Urothelium cell line (cell line): ENCODE data around the gene MYO9A.
"Not testable (repeated sequence)": the region's sequence is repeated elsewhere in the genome, so short reads cannot be mapped to it uniquely, and the experiment has no call there.

ENCODE experiments used
- DNase-seq: peaks from one replicate; pipeline ENCODE4 v3.0.0; 2011; ENCODE audit warnings: low spot score, mixed read lengths
- FAIRE-seq: peaks from 2 replicates; lab custom pipeline; 2011; peaks lifted over from hg19 to GRCh38; lab: Jason Lieb, UNC

The MYO9A gene

DNA sequence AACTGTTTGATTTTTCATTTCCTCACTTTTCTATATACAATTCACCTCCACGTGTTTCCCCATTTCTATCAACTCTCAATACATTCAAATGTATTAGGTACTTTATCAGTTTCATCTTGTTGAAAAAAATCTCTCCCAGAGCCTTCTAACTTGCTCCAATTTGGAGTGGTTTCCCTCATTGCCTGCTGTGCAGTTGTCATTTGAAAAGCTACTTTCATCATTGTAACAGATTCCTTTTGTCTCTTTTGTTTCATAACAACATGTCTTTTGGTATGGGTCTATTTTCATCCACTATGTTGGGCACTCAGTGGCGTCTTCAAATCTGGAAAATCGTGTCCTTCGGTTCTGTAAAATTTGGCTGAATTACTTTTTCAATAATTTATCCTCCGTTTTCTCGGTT lies 232.6 kb downstream of the MYO9A start:
- DNase-seq, result no peak
- FAIRE-seq, result no peak

DNA sequence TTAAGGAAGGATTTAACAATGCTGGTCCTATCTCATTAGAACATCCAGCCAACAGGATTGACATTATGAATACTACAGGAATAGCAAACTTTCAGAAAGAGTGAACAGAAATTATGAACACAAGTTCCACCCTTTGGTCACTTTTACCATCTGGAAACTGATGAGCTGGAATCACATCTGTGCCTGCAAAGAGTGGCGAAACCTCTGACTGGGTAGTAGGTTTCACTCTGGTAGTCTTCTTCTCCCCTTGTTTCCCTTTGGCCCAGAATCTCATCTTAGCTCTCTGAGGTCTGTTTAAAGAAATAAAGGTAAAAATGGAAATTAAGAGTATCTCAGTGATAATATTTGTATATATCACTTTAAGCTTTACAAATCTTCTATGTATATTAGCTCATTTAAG lies 234.5 kb downstream of the MYO9A start:
- FAIRE-seq (no peak), DNase-seq (no peak)

DNA sequence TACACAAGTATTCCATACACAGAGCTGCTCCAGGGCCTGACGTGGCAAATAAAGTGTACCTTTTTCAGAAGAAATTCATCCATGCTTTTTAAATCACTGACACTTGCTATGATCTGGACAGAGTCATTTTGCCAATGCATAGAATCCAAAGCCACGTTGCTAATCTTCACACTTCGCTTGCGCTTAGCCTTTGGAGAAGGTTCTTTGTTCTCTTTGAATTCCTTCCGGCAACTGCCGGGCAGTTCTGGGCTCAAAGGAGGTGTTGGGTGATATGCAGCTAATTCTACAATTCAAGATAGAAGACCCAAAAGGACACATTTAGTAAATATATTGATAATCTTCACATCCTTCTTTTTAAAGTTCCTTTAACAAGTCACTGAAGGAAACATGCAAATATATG lies 237.7 kb downstream of the MYO9A start:
- DNase-seq (no peak), FAIRE-seq (no peak)

DNA sequence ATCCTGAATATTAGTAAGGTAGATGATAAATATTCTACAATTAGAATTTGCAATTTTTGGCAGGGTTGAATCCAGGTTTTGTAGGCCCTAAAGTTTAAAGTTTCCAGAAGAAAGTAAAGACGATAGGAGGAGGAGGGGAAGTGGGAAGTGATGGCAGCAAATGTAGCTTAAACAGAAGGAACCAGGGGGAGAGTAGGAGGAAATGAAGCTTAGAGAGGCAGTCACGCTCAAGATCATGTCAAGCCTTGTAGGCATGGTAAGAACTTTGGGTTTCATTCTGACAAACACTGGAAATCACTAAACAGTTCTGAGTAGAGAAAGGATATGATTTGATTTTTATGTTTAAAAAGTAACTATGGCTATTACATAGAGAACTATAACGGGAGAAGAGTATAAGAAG lies 243.7 kb downstream of the MYO9A start:
- DNase-seq, result no peak
- FAIRE-seq, result no peak

DNA sequence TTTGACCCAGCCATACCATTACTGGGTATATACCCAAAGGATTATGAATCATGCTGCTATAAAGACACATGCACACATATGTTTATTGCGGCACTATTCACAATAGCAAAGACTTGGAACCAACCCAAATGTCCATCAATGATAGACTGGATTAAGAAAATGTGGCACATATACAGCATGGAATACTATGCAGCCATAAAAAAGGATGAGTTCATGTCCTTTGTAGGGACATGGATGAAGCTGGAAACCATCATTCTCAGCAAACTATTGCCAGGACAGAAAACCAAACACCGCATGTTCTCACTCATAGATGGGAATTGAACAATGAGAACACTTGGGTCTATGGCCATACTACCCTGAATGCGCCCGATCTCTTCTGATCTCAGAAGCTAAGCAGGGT lies 259.7 kb downstream of the MYO9A start:
- FAIRE-seq, DNase-seq: not testable (repeated sequence)

DNA sequence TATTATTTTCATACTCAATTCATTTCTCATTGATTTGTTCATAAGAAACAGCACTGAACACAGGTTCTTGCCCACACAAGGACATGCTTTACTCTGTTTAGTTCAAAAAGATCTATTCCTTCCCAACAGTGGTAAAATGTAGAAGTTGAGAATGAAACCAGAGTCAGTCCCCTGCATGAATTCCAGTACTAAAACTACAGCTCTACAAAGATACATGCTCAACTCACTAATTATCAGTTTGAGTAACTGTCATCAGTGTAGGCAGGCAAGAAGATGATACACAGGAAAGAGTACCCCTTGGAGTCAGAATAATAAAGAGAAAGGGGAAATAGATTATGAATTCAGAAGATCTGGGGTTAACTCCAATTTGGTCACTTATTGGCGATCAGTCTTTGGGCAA lies 264.4 kb downstream of the MYO9A start:
- FAIRE-seq (no peak), DNase-seq (no peak)

DNA sequence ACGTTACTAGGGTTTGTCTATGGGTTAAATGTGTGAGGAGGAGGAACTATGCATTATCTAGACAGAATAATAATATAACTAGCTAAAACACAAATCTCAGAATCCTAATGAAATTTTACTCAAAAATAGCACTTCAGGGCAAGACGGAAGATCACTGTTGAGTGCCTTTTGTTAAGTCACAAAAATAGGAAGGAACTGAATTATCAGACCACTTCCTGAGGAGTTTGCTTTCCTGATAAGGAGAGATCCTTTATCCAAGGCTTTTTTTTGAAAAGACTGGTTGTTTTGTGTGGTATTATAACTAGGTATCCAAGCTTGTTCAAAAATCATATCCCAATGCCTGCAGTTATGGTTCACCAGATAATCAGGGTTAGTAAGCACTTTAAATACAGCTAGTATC lies 273.0 kb downstream of the MYO9A start:
- no peak for DNase-seq
- no peak for FAIRE-seq

DNA sequence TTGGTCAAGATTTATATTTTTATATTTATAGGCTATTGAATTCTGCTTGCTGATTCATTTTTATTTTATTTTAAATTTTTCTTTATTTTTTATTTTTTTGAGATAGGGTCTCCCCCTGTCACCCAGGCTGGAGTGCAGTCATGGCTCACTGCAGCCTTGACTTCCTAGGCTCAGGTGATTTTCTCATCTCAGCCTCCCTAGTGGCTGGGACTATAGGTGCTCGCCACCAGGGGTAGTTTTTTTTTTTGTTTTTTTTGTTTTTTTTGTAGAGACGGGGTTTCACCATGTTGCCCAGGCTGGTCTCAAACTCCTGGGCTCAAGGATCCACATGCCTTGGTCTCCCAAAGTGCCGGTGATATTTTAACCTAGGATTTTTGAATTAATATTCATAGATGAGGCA lies 276.4 kb downstream of the MYO9A start:
- DNase-seq (no peak), FAIRE-seq (no peak)

DNA sequence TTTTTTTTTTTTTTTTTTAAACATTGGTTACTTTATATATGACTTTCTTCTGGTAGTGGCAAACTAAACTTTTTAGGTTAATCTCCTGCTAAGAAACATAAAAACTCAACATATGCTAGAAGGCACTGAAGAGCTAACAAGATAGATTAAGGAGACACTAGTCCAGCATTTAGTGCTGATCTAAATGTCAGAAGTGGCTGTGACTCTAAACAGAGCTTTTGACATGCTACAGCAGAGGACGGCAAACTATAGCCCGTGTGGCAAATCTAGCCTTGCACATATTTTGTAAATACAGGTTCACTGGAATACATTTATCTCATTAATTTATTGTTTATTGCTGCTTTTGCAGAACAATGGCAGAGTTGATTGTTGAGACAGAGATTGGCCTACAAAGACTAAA lies 287.0 kb downstream of the MYO9A start:
- FAIRE-seq, result no peak
- no peak for DNase-seq

DNA sequence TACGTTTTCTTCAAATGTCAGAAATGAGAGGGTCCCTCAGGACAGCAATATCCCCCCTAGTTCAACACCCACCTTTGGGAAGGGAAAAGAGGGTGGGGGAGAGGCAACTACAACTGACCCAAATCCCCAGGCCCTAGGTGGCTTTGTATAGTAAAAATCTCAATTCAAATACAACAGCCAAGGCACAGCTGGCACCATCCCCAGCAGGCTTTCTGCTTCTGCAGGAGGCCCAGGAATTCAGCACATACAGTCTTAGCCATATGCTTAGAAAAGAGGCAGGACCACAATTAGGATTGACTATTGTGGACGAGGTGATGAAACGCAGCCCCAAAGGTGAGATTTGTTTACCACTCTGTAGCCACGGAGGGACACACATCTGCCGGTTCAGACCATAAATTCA lies 291.8 kb downstream of the MYO9A start:
- DNase-seq (no peak), FAIRE-seq (no peak)

DNA sequence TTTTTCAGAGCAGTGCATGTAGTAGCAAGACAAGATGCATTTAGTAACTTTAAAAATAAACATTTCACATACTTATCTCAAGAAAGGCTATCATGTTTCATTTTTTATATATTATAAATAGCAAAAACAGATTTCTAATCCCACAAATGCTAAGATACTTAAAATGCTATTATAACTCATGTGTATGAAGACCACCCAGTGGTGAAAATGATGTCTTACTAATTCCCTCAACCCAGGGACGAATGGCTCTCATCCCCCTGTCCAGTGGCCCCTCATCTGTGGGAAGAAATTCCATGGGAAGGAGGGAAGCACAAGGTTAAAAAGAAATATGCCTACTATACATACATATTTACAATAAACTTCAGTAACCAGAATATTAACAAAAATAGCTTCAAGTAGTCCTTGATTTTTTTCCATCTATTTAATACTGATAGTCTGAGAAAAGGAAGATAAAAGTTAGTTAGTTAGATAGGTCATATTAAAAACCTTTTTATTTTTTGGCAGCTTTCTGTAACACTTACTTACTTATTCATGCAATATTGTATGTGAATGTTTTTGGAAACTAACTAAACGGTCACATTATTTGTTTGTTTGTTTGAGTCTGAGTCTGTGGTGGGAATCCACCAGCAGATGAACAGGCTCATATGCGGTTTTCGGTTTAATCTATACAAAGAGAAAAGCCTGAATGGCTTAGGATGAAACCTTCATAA lies 292.8 kb downstream of the MYO9A start:
- no peak for FAIRE-seq

DNA sequence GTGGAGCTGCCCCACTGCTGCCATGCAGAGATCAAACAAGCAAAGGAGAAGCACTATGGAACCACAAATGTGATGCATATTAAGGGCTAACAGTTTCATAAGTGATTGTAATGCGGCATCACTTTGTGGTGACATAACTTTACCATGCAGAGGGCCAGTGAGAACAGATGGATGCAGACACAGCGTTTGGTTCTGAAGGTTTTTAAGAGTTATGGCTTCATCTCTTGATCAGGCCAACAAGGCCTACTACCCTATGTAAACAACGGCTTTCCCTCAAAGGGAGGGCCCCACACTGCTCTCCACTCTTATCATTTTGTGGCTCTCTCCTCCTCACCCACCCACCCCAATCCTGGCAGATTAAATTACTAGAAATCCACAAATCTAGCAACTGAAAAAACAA lies 294.1 kb downstream of the MYO9A start:
- DNase-seq (no peak), FAIRE-seq (no peak)

More for the DNA sequence above, 292.8 kb downstream of the MYO9A start:
- no peak for DNase-seq

DNA sequence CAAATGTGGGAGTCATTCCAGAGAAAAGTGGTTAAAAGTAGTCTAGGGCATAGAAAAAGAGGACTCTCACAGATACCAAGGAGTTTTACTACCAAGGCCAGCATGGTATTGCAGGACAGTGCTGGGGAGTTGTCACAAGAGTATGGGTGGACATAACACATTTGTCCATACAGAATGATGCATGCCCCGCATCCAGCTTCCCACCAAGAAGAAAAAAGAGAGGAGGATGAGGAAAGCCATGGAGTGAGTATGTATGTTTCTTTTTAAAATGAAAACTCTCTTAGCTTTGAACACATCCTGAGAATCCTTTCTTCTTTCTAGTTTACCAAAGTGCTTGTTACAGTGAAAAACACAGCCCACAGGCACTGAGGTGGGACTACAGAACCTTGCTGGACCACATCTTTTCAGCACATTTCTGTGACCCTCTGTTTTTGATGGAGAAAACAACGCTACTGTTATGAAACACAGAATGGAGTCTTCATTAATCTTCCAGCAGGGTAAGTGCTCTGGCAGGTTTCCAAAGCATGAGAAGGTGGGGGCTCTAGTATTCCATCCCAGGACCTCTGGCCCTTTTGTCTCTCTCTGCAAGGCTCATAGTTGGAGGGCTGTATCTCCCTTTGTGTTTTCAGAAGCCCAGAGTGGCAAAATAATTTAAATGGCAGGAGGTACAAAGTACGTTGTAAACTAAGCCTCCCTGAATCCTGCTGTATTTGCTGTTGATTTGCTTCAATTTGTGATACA lies 294.9 kb downstream of the MYO9A start:
- DNase-seq (no peak), FAIRE-seq (no peak)

DNA sequence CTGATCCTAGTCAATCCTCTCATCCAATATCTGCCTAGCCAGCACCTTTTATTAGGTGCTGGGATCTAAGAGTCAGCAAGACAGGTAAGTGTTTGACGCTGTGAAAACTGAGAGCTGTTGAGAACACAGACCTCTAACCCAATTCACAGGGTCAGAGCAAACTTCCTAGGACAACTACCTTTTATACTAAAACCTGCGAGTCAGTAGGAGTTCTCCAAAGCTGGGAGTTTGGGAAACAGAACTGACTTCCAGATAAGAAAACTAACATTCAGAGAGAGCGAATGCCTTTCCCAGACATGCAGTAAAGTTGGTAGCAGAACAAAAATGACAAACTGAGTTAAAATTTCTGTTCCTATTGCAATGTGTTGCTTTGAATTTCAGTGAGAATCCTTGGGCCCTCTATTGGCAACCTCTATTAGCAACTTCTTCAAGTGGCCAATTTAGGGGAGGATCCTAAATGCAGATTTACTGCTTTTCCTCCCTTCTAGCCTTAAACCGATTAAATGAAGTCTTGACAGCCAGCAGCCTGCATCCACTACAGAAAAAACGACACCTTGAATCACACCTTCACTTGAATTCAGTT lies 296.3 kb downstream of the MYO9A start:
- DNase-seq (no peak), FAIRE-seq (no peak)

DNA sequence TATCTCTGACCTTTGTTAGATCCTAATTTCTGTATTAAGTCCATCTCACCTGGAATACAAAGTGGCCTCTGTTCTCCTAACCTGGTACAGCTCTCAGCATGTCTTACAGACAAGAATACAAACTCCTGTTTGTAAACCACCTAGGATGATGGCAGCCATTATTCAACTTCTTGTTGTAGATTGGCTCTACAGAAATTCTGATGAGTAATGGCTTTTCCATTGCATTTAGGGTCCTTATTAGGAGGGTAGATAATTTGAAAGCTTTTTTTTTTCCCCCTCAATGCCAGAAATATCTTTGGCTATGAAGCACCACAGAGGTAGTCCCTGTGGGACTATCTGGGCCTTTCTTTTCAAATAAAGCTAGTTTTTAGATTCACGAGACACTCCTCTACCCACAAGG lies 297.8 kb downstream of the MYO9A start:
- DNase-seq (no peak), FAIRE-seq (no peak)

DNA sequence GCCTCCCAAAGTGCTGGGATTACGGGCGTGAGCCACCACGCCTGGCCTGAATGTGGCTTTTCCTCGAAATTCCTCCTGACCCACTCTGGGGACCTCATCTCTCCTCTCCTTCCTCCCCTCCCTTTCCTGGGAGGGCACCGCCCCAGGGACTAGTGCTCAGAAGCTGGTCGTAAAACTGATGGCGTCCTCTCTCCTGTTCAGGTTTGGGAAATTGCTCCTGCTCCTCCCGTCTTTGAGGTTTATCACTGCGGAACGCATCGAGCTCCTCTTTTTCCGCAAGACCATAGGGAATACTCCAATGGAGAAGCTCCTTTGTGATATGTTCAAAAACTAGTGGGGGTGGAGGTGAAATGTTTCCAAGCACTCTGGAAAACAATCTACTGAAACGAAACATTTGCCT lies 300.6 kb downstream of the MYO9A start:
- DNase-seq (no peak), FAIRE-seq (no peak)

DNA sequence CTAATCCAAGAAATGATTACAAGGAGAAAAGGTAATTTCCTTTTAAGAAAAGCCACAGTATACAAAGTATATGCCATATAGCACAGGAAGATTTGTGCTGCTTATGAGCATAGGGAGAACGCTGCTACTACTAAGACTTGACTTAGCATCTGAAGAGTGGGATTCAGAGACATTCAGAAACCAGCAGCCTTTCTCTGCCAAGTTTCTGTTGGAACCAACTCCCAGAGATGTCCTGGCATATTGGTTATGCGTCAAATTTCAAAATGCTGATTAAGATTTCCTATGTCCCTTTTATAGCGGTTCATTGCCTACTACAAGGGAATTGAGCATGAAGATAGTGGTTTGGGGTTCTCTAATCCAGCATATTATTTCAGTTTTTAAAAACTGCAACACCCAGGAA lies 302.6 kb downstream of the MYO9A start:
- DNase-seq, result no peak
- FAIRE-seq, result no peak

DNA sequence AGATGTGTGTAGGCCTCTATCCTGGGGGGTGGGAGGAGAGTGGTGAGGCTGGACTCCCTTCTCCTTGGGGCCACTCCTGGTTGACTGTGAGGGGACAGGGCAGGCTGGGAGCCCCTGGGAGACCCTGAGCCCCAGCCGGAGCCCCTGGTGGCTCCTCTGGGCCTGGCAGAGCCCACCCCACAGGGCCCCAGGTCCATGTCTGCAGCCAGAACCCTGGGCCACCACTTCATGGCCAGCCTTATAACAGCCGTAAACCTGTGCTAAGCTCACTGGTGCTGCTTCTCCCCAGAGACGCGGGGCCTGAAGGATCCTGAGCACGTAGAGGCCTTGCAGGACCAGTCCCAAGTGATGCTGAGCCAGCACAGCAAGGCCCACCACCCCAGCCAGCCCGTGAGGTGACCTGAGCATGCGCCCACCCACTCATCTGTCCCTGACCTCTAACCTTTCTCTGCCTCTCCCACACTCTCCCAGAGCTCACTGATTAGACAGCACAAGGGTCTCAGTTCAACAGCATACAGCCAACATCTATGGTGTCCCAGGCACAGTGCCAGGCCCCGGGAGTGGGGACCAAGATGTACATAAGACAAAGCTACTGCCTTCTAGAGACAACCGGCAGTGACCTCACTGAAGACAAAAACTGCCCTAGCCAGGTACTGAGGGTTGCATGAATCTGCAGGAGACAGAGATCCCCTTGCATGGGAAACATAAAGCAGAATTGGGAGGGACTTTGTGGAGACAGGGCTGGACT lies 304.1 kb downstream of the MYO9A start:
- no peak for DNase-seq
- no peak for FAIRE-seq

DNA sequence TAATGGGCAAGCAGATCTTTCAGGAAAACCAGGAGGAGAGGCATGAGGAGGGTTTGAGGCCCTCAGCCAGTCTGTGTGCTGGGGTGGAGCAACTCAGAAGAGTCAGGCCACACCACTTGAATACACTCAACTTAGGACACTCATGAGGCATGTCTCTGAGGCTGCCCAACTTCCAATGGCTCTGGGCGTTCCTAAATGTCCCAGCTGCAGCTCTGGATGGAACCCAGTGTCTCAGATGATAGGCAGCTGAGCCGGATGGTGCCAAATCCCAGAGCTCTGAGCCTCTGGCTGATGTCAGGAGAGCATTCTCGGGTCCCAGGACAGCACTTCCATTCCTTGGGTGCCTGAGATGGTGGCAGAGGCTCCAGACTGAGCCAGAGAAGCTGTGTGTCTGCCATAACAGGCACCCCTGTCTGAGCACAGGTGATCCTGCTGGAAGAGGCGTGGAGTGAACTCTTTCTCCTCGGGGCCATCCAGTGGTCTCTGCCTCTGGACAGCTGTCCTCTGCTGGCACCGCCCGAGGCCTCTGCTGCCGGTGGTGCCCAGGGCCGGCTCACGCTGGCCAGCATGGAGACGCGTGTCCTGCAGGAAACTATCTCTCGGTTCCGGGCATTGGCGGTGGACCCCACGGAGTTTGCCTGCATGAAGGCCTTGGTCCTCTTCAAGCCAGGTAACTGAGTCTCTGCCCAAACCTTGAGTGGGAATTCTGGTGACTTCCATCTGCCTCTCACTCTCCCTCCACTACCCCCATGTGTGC lies 304.8 kb downstream of the MYO9A start:
- FAIRE-seq (no peak), DNase-seq (no peak)

DNA sequence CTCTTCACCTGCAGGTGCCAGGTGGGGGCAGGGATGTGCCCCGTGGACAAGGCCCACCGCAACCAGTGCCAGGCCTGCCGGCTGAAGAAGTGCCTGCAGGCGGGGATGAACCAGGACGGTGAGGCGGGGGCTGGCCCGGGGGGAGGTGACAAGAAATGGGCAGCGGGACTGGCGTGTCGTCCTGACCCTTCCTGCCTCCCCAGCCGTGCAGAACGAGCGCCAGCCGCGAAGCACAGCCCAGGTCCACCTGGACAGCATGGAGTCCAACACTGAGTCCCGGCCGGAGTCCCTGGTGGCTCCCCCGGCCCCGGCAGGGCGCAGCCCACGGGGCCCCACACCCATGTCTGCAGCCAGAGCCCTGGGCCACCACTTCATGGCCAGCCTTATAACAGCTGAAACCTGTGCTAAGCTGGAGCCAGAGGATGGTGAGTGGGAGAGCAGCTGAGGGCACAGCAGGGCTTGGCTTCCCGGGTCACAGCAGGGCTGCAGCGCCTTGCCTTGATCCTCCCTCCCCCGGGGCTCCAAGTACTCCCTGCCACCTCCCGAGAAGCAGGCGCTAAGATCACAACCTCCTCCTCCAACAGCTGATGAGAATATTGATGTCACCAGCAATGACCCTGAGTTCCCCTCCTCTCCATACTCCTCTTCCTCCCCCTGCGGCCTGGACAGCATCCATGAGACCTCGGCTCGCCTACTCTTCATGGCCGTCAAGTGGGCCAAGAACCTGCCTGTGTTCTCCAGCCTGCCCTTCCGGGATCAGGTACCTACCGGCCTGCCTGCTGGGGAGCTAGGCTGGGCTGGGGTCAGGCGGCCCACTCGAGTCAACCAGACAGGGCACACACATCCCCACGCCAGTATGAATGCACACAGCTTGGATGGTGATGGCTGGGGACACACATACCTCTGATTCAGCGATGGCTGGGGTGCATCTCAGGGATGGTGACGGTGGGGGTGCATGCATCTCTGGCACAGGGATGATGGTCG lies 305.9 kb downstream of the MYO9A start:
- peak; percentile 17 for FAIRE-seq
- no peak for DNase-seq
